Urinary bladder (tissue), 4 donors: ENCODE data around the gene TRIM8. TPM values are rescaled to one million over a fixed set of nuclear protein-coding genes. Genes with fewer than 3 reads are reported as not detected.
A peak's percentile ranks its signal among the peaks of the same experiment; 100 is the strongest.

ENCODE experiments used
- DNase-seq: peaks from one replicate; pipeline ENCODE4 v3.0.0-alpha.2; 2015; ENCODE audit errors: extremely low spot score
- H3K27ac ChIP-seq: one replicate; pipeline ENCODE4 v1.5.1; 2013; ENCODE audit warnings: low read depth, mild to moderate bottlenecking, moderate library complexity
- H3K36me3 ChIP-seq: one replicate; pipeline ENCODE4 v1.6.1; 2013; ENCODE audit warnings: mild to moderate bottlenecking, moderate library complexity; ENCODE audit not compliant: insufficient read depth
- H3K4me1 ChIP-seq: one replicate; pipeline ENCODE4 v1.6.1; 2013; ENCODE audit warnings: mild to moderate bottlenecking, moderate library complexity; ENCODE audit not compliant: insufficient read depth
- H3K4me3 ChIP-seq: one replicate; pipeline ENCODE4 v1.5.1; 2013; ENCODE audit warnings: low read depth, low read length
- WGBS: extraction: QIAGEN DNeasy Blood & Tissue Kit; methylation state at CpG from one replicate; pipeline ENCODE4 v1.1.7; 2013; 5-methylcytosine and 5-hydroxymethylcytosine counted together
- polyA plus RNA-seq: library from polyadenylated mRNA; stranded (reverse); fragments of 200-250 nt; gene quantifications from one replicate; pipeline ENCODE4 v1.2.3, GENCODE V29; 2013
- total RNA-seq: library from RNA; depleted of rRNA; stranded (reverse); fragments of >200 nt; gene quantifications from one replicate; pipeline ENCODE4 v1.2.3, GENCODE V29; 2014
- donor health status: healthy with polysubstance abuse.
- donor health status: healthy.

The TRIM8 gene
- total and polyA plus RNA-seq, 2 donors, result 35.5 to 116 TPM

DNA sequence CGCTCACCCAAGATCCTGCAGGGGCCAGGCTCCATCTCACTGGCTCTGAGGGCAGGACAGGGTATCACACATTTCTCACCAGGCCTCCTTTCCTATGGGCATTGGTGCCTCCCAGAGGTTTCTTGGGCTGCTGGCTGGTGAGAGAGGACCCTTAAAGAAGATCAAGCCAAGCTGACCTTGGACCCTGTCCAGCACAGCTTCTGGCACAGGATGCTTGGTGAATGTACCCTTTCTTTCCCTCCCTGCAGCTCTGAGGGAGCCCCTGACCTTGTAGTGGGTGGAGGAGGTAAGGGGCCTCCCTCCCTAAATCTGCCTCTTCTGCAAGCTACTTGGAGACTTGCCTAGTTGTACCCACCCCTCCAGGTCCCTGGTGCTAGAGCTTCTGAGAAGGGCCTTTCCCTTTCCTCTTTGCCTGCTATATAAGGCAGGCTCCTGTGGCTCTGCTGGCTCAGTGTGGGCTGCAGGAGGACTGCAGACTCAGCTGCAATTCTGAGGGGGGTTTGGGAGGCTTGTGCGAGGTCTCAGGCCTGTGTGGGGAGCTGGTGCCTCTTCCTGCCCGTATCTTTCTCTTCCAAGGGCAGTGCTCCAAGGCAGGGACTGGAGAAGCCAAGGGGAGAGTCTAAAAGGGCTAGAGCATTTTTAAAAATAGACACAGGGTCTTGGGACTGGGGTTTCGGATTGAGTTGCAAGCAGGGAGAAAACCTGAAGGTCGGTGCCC is 11.7 kb upstream of the TRIM8 start:
- H3K4me3 ChIP-seq, result no peak overlapping the region
- H3K4me1 ChIP-seq, result no peaks in the 10 kb centered on the region
- DNase-seq, result peak; percentile 74
- WGBS, result 26% methylated on average over 5 of the region's 5 CpGs
- H3K36me3 ChIP-seq, result no peaks in the 10 kb centered on the region
- no peak overlapping the region for H3K27ac ChIP-seq

DNA sequence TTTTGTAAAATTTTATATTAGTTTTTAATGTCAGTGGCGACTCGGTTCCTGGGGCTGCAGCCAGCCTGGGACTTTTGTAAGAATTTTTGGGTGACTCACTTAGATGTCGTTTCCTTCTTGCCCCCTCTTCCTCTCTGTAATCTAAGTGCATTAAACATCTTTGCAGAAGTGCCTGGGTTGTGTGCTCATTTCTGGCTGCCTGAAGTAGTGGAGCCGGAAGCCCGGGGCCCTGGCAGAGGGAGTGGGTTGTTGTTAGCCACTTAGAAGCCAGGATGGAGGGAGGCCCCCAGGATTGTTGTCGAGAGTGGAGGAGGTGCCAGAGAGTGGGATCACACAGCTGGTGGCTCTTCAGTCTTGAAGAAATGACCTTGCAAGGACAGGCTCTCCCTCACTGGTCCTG is 11.0 kb upstream of the TRIM8 start:
- no peaks in the 10 kb centered on the region for H3K36me3 ChIP-seq
- 6% methylated on average over 6 of the region's 6 CpGs for WGBS
- no peaks in the 10 kb centered on the region for H3K4me1 ChIP-seq
- no peak overlapping the region for H3K4me3 ChIP-seq
- peak overlapping the region; percentile 76 for H3K27ac ChIP-seq
- no peak for DNase-seq

DNA sequence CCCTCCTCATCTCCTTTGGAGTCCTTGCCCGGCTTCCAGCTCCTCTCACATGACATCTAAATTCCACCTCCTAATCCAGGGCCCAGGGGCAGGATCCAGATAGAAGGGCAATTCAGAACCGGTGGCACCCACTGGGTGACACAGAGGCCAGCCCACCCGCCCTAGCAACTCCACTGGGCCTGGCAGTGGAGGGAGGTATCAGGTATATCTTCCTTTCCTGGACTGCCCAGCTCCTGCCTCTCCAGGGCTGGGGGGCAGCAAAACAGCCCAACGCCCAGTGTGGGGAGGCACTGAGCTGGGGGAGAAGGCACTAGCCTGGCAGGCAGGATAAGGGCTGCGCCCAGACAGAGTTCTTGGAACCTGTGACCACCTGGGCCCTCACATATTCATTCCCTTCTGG is 10.4 kb upstream of the TRIM8 start:
- Histone ChIP-seq H3K4me1 (no peaks in the 10 kb centered on the region), H3K27ac (peak overlapping the region; percentile 76), H3K36me3 (no peaks in the 10 kb centered on the region), H3K4me3 (no peak overlapping the region)
- DNase-seq, result no peak
- 86% methylated on average over 5 of the region's 5 CpGs for WGBS

DNA sequence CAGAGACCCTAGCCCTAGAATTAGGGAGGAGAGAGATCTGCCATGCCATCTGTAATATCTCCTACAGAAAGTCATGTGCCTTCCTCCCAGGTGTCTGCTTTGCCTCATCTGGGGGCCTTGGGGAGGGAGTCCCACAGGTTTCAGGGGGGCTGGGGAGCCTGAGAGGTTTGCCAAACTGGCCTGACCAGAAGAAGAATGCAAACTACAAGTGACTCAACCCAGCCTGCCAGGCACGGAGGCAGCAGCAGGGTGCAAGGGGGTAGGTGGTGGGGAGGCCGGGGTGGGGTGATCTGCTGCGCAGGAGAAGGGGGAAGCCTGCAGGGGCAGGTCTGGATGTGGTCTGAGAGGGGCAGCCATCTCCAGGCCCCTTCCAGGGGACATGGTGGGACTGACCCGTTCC is 9.6 kb upstream of the TRIM8 start:
- H3K4me3 ChIP-seq, result no peak overlapping the region
- no peak overlapping the region for H3K27ac ChIP-seq
- no peaks in the 10 kb centered on the region for H3K36me3 ChIP-seq
- 61% methylated on average over 4 of the region's 4 CpGs for WGBS
- DNase-seq, result peak; percentile 66
- H3K4me1 ChIP-seq, result no peaks in the 10 kb centered on the region

DNA sequence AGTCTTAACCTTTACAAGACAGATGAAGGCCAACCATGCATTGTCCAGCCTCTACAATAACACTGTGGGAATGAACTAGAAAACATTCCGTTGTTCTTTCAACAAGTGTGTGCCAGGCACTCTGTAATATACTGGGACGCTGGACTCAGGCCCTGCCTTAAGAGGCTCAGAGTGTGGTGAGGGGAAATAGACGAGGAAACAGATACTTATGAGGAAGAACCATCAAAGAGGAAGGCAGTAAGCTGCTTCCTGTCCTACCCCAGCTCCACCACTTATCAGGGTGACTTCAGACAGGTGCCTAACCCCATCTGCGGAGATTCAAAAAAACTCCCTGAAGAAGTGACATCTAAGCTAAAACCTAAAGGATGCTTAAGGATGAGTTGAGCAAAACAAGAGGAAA is 8.9 kb upstream of the TRIM8 start:
- H3K4me3 ChIP-seq, result no peak overlapping the region
- no peak overlapping the region for H3K27ac ChIP-seq
- whole genome bisulfite sequencing, result 52% methylated on average over 4 of the region's 4 CpGs
- no peaks in the 10 kb centered on the region for H3K36me3 ChIP-seq
- DNase-seq, result no peak
- H3K4me1 ChIP-seq, result no peaks in the 10 kb centered on the region

DNA sequence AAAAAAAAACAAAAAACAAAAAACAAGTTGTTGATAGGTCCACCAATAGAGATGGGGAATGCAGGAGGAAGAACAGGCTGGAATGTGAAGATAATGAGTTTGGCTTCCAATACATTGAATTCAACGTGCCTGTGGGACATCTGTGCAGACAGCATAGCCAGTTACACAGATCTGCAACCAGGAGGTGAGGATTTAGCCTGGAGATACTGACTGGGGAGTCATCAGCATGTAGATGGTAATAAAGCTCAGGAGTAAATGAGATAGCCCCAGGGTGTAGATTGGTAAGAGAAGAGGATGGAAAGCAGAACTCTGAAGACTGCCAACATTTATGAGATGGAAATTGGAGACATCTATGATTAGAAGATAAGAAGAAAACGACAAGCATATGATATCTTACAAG is 4.7 kb upstream of the TRIM8 start:
- Histone ChIP-seq H3K27ac (no peak overlapping the region), H3K4me1 (no peaks in the 10 kb centered on the region), H3K4me3 (no peak overlapping the region), H3K36me3 (no peaks in the 10 kb centered on the region)
- no peak for DNase-seq
- 18% methylated on average over 2 of the region's 2 CpGs for WGBS

DNA sequence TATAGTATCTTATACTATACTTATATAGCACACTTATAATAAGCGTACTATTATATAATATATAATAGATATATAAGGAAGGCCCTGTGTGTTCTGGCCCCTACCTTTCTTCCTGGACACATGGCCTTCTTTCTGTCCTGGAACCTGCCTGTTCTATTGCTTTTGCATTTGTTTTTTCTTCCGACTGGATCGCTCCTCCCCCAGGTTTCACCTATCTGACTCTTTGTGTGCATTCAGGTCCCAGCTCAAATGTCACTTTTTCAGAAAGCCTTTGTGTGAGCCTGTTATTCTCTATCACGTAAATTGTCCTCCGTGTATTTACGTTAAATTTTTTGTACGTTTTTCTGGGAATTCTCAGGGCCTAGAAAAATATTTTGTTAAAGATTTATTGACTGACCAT is 2.9 kb upstream of the TRIM8 start:
- DNase-seq, result no peak
- Histone ChIP-seq H3K27ac (peak overlapping the region; percentile 92), H3K4me3 (peak overlapping the region; percentile 89), H3K36me3 (no peaks in the 10 kb centered on the region), H3K4me1 (no peaks in the 10 kb centered on the region)
- WGBS, result 27% methylated on average over 7 of the region's 7 CpGs

DNA sequence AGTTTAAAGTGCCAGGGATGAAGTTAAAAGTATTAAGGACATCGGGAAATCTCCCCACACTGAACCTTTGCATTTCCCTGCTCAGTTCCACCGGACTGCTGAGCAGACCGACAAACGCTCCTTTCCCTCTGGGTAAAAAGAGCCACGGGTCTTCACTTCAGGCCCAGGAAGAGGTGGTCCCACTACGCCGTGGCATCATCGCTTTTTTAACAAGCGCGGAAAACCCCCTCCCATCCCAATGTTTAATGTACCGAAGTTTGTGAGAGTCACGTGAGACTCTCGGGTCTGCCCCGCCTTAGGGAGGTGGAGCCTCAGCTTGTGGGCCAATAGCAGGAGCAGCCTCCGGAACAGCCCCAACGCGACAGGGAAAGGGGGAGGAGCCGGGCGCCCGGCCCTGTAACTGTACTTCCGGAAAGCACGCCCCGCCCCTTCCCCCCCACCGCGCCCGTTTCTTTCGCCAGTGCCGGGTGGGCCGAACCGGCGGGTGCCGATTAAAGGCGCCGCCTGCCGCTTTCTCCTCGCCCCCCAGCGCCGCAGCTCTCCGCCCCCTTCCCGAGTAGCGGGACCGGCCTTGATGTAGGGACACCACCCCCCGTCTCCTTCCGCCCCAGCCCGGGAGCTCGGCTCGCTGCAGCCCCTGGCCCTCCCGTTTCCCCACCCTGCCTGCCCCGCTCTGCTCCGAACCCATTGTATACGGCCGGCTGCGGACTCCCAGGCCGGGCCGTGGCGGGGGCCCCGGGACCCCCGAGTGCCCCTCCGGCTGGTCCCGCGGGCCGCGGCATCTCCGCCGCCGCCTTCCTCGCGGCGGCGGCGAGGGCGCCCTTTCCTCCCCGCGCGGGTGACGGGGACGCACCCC is 2.2 kb upstream of the TRIM8 start:
- 1% methylated on average over 77 of the region's 77 CpGs for WGBS
- DNase-seq, result peak; percentile 97
- Histone ChIP-seq H3K27ac (peak overlapping the region; percentile 98), H3K4me3 (peak overlapping the region; percentile 89), H3K4me1 (no peaks in the 10 kb centered on the region), H3K36me3 (no peaks in the 10 kb centered on the region)

DNA sequence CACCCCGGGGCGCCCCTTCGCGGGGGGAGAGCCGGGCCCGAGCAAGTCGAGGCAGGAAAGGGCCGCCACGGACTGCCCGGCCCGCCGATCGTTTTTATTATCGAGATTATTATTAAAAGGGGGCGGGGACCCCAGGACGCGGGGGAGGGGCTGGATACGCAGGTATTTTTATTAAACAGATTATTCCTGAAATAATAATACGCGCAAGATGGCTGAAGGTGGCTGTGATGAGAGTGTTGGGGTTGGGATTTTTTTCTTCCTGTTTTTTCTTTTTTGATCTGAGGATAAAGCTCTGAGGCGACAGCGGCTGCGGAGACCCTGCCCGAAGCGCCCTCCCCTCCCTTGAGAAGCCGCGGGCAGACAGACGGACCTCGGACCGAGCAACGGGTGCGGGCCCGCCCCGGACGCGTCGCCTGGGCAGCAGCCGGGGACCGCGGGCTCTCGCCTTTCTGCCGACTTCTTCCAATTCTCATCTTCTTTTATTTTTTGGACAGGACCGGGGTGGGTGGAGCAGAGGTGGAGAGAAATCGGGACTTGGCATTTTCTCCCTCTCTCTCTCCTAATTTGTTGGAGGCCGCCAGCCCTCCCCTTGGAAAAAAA is 1.4 kb upstream of the TRIM8 start:
- under 1% methylated on average over 45 of the region's 45 CpGs for WGBS
- H3K36me3 ChIP-seq, result no peaks in the 10 kb centered on the region
- DNase-seq, result no peak
- peak overlapping the region; percentile 89 for H3K4me3 ChIP-seq
- peak overlapping the region; percentile 98 for H3K27ac ChIP-seq
- no peaks in the 10 kb centered on the region for H3K4me1 ChIP-seq

DNA sequence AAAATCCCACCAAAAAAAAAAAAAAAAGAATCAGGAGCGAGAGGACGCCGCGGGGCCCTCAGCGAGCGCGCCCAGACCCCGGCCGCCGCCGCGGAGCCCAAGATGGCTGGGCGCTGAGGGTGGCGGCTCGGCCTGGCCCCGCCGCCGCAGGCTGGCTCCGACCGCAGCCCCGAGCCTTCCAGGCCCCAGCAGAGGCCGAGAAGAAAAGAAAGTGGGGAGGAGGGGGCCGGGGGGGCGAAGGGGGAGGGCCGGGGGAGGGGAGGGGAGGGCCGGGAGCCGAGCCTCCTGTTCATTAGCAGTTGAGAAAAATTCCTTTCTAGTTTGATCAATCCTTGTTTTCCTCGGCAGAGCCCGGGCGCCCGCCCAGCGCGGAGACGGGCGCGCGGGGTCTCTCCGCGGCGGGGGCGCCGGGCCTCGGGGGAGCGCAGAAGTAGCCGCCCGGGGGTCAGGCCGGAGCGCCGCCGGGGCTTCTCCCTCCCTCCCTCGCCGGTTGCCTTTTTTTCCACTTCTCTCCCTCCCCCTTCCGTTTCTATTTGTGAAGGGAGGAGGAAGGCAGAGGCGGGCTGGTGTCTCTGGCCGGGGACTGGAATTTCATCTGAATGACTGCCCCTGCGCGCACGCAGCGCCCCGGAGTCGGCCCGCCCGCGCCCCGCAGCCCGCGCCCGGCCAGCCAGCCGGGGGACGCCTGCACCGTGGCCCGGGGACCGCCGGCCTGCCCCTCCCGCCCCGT is 778 bp upstream of the TRIM8 start:
- WGBS, result under 1% methylated on average over 72 of the region's 76 CpGs
- H3K4me3 ChIP-seq, result peak overlapping the region; percentile 89
- no peak for DNase-seq
- H3K36me3 ChIP-seq, result no peaks in the 10 kb centered on the region
- H3K4me1 ChIP-seq, result no peaks in the 10 kb centered on the region
- peak overlapping the region; percentile 98 for H3K27ac ChIP-seq

DNA sequence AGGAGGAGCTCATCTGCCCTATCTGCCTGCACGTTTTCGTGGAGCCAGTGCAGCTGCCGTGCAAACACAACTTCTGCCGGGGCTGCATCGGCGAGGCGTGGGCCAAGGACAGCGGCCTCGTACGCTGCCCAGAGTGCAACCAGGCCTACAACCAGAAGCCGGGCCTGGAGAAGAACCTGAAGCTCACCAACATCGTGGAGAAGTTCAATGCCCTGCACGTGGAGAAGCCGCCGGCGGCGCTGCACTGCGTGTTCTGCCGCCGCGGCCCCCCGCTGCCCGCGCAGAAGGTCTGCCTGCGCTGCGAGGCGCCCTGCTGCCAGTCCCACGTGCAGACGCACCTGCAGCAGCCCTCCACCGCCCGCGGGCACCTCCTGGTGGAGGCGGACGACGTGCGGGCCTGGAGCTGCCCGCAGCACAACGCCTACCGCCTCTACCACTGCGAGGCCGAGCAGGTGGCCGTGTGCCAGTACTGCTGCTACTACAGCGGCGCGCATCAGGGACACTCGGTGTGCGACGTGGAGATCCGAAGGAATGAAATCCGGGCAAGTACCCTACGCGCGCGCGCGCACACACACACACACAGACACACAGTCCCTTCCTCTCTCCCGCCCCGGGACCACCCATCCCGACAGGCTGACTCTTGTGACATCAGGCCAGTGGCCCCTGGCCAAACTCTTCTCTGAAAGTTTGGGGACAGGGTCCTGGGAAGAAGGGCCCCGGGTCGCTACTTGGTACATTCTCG is 538 bp downstream of the TRIM8 start:
- DNase-seq, result no peak
- Histone ChIP-seq H3K36me3 (no peaks in the 10 kb centered on the region), H3K4me1 (no peaks in the 10 kb centered on the region), H3K27ac (peak overlapping the region; percentile 98), H3K4me3 (peak overlapping the region; percentile 89)
- under 1% methylated on average over 62 of the region's 62 CpGs for WGBS

DNA sequence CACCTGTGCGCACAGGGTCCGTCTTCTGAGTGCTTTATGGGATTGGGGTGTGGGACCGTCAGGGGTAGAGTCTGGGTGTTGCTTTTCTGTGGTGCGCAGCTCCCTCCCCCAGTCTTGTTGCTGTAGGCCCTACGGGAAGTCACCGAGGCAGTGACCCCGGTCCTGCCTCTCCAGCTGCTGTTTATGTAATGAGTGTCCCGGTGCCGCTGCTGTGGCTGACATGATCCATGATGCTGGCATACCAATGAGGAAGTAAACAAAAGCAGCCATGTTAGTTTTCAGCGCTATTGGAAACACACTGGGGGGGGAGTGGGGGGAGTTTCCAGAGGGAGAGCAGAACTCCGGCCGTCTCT is 1.1 kb downstream of the TRIM8 start:
- H3K4me1 ChIP-seq, result no peaks in the 10 kb centered on the region
- H3K36me3 ChIP-seq, result no peaks in the 10 kb centered on the region
- no peak for DNase-seq
- WGBS, result under 1% methylated on average over 12 of the region's 12 CpGs
- peak overlapping the region; percentile 89 for H3K4me3 ChIP-seq
- peak overlapping the region; percentile 98 for H3K27ac ChIP-seq
